GM18873 (cell line): ENCODE measurements around the gene ZNF281.
"Not testable (repeated sequence)": the region's sequence is repeated elsewhere in the genome, so short reads cannot be mapped to it uniquely, and the experiment has no call there.

Source experiments
- ATAC-seq: cut with Tn5 transposase; IDR thresholded peaks from one replicate; pipeline ENCODE4 v1.9.1; 2021; ENCODE audit warnings: mild to moderate bottlenecking, moderate library complexity, moderate number of reproducible peaks; ENCODE audit not compliant: unreplicated experiment, low FRiP score

Gene ZNF281

GRCh38 chr1:200433586-200433985, 23.8 kb upstream of the ZNF281 start:
- no peak for ATAC-seq

GRCh38 chr1:200432586-200432985, 22.8 kb upstream of the ZNF281 start:
- ATAC-seq, result no peak

GRCh38 chr1:200429221-200429751, 19.4 kb upstream of the ZNF281 start:
- ATAC-seq, result no peak

- no peak for ATAC-seq
These were observed 18.8 kb upstream of the ZNF281 start for GRCh38 chr1:200428482-200429205.

- no peak for ATAC-seq
These were observed 17.9 kb upstream of the ZNF281 start for GRCh38 chr1:200427744-200428143.

- no peak for ATAC-seq
These were observed 16.4 kb upstream of the ZNF281 start for GRCh38 chr1:200426196-200426595.

GRCh38 chr1:200423235-200423634, 13.4 kb upstream of the ZNF281 start:
- no peak for ATAC-seq

GRCh38 chr1:200422211-200422610, 12.4 kb upstream of the ZNF281 start:
- ATAC-seq, result no peak

GRCh38 chr1:200415789-200416593, 6.2 kb upstream of the ZNF281 start:
- ATAC-seq, result peak; percentile 75

- ATAC-seq, result peak; percentile 50
These were observed 5.4 kb upstream of the ZNF281 start for GRCh38 chr1:200415227-200415626.

- no peak for ATAC-seq
These were observed 4.8 kb upstream of the ZNF281 start for GRCh38 chr1:200414657-200415056.

GRCh38 chr1:200413766-200414165, 3.9 kb upstream of the ZNF281 start:
- ATAC-seq, result not testable (repeated sequence)

GRCh38 chr1:200411406-200412257, 1.8 kb upstream of the ZNF281 start:
- no peak for ATAC-seq

GRCh38 chr1:200410566-200410878, 686 bp upstream of the ZNF281 start:
- no peak for ATAC-seq

- ATAC-seq, result peak; percentile 7
These were observed 554 bp downstream of the ZNF281 start for GRCh38 chr1:200409203-200409760.

GRCh38 chr1:200406161-200406797, 3.6 kb downstream of the ZNF281 start:
- no peak for ATAC-seq

GRCh38 chr1:200405264-200405663, 4.6 kb downstream of the ZNF281 start:
- no peak for ATAC-seq

GRCh38 chr1:200401708-200402107, 8.1 kb downstream of the ZNF281 start:
- no peak for ATAC-seq

- ATAC-seq, result no peak
These were observed 8.6 kb downstream of the ZNF281 start for GRCh38 chr1:200401263-200401662.

GRCh38 chr1:200400556-200400955, 9.3 kb downstream of the ZNF281 start:
- no peak for ATAC-seq
